ENCODE data around the gene FRAS1. TPM values are rescaled to one million over a fixed set of nuclear protein-coding genes. Genes with fewer than 3 reads are reported as not detected.

FRAS1 gene
- total RNA-seq, 1 experiment from 2014 or later = 13.1 TPM

DNA sequence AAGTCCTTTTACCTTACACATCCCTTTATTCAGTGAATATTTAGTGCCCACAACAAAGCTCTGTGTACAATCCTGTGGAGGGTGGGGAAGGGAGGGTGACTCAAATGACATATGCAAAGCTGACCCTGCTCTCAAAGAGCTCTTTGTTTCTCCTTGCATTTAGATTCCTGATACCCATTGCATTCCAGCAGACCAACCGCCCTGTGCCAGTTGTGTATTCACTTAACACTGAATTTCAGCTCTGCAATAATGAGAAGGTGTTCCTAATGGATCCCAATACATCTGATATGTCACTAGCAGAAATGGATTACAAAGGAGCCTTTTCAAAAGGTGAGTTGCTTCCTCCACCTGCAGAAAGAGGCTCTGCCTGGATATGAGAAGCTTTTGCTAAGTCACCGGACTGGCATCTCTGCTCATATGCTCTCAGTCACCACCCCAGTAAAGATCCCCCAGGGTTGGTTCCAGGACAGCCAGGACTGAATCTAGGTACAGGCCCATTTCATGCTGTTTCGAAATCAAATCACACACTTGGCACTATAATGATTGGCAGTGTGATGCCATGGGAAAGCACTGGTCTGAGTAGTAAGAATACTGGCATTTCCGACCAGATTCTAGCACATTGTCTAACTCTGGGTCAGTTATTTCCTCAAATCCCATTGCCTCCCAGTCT is 477.3 kb downstream of the FRAS1 start:
- POLR2A ChIA-PET (ENCODE audit: unreplicated experiment) = interaction anchor here (0.5 to 0.9 kb wide), 9 partner anchors 9 to 478 kb away, joined by 4 to 21 read pairs (median 6); partner anchors contain the start of gene ANXA3
- intact Hi-C loops (cut with micrococcal nuclease; ENCODE audit: unreplicated experiment) = loop anchor here (5.0 kb wide), 1 partner anchor 33 kb away; no protein-coding TSS in a partner anchor

DNA sequence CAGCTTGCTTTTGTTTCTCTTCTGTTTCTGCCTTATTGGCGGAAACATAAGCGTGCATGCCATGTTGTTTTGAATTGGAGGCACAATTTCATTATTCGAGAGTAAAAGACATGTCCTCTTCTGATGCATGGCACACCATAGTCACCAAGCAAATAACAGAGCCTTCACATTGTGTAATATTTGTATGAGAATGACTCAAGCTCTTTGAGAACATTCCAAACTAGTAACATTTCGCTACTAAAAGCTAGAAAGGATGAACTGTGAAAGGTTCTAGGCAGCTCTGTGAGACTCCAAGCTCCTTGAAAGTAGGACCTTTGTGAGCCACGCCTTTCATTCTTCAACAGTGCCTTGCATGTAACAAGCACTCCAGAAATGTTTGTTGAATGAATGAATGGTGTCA is 485.2 kb downstream of the FRAS1 start:
- Histone ChIP-seq H3F3A (ENCODE audit: insufficient read depth, low read depth) (peaks cover 10% of the 10 kb centered on the region; the same call in 1 of the 2 replicates), H3K4me3 (no peak overlapping the region), H3K9me3 (ENCODE audit: insufficient read depth, low read depth) (no peaks in the 10 kb centered on the region), H3K79me2 (ENCODE audit: low read depth) (no peaks in the 10 kb centered on the region), H3K4me1 (replicated peaks; ENCODE audit: insufficient read depth) (peaks cover 17% of the 10 kb centered on the region), H2AFZ (no peak overlapping the region), H3K36me3 (ENCODE audit: low read depth) (no peaks in the 10 kb centered on the region), H3K4me2 (no peak overlapping the region), H3K27ac (0 out of 2 replicates have a peak overlapping the region, but pooled peaks have one; percentile 3), H4K20me1 (ENCODE audit: insufficient read depth) (no peaks in the 10 kb centered on the region), H3K27me3 (ENCODE audit: insufficient read depth, low read depth) (no peaks in the 10 kb centered on the region), H3K9me2 (ENCODE audit: insufficient read depth) (no peaks in the 10 kb centered on the region)
- ChIA-PET POLR2A (ENCODE audit: unreplicated experiment) (no interaction called here), CTCF (no interaction called here)
- TF ChIP-seq EZH2 (IDR thresholded peaks at IDR 0.05; ENCODE audit: low read depth) = no peak
- TF ChIP-seq, protein P1, sequence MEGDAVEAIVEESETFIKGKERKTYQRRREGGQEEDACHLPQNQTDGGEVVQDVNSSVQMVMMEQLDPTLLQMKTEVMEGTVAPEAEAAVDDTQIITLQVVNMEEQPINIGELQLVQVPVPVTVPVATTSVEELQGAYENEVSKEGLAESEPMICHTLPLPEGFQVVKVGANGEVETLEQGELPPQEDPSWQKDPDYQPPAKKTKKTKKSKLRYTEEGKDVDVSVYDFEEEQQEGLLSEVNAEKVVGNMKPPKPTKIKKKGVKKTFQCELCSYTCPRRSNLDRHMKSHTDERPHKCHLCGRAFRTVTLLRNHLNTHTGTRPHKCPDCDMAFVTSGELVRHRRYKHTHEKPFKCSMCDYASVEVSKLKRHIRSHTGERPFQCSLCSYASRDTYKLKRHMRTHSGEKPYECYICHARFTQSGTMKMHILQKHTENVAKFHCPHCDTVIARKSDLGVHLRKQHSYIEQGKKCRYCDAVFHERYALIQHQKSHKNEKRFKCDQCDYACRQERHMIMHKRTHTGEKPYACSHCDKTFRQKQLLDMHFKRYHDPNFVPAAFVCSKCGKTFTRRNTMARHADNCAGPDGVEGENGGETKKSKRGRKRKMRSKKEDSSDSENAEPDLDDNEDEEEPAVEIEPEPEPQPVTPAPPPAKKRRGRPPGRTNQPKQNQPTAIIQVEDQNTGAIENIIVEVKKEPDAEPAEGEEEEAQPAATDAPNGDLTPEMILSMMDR (conservative IDR thresholded peaks at IDR 0.05) = no peak
- no TSS peak for BruUV-seq (replicated peaks)
- intact Hi-C loops (cut with micrococcal nuclease; ENCODE audit: unreplicated experiment) = no loop called here
- peak in 1 of 2 experiments; percentile 67 for DNase-seq

More for the DNA sequence above, 477.3 kb downstream of the FRAS1 start:
- Histone ChIP-seq H3F3A (ENCODE audit: insufficient read depth, low read depth) (peaks cover 22% of the 10 kb centered on the region), H3K4me2 (peak overlapping the region; percentile 50), H3K9me2 (ENCODE audit: insufficient read depth) (no peaks in the 10 kb centered on the region), H3K9me3 (ENCODE audit: insufficient read depth, low read depth) (no peaks in the 10 kb centered on the region), H3K79me2 (ENCODE audit: low read depth) (no peaks in the 10 kb centered on the region), H2AFZ (no peak overlapping the region), H3K27ac (peak overlapping the region; percentile 91), H3K27me3 (ENCODE audit: insufficient read depth, low read depth) (no peaks in the 10 kb centered on the region), H3K36me3 (ENCODE audit: low read depth) (no peaks in the 10 kb centered on the region), H3K4me3 (no peak overlapping the region), H4K20me1 (ENCODE audit: insufficient read depth) (no peaks in the 10 kb centered on the region), H3K4me1 (replicated peaks; ENCODE audit: insufficient read depth) (peaks cover 46% of the 10 kb centered on the region)
- no TSS peak for BruUV-seq (replicated peaks)
- CTCF ChIA-PET = interaction anchor here (0.7 kb wide), 1 partner anchor 17 kb away, joined by 3 read pairs; no protein-coding TSS in a partner anchor
- DNase-seq = peak; percentile 61 to 91
- TF ChIP-seq, protein P1 (conservative IDR thresholded peaks at IDR 0.05) = no peak
- no peak for TF ChIP-seq EZH2 (IDR thresholded peaks at IDR 0.05; ENCODE audit: low read depth)

DNA sequence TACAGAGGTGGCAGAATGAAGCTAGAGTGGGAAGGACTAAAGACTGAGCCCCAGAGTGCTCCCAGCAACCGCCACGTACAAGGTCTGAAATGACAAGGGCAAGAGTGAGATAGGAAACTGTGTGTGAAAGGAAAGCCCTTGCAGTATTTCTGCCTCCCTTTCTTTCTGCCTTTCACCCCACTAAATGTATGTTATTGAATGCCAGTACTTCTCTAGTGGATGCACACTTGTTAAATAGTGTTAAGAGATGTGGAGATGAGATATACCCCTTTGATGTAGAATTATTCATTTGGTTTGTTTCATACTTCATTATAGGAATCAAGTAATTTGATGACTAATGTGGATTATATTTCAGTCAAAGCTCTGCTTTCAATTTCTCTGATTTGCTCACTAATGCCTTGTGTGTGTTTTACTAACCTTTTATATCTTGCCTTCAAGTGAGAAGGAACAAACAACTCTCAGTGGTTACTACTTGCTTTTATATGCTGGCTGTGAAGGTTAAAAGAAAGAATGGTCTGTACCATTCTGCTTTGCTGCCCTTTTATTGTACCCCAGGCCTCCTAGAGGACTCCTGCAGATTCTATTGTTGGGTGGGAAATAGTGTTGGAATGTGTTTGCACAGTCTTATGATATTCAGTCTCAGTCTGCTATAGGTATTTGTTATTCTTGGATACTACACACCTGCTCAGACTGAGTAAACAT is 486.5 kb downstream of the FRAS1 start:
- Histone ChIP-seq H3K27me3 (ENCODE audit: insufficient read depth, low read depth) (no peaks in the 10 kb centered on the region), H3K27ac (no peak overlapping the region), H3F3A (ENCODE audit: insufficient read depth, low read depth) (peaks cover 10% of the 10 kb centered on the region; the same call in 1 of the 2 replicates), H3K79me2 (ENCODE audit: low read depth) (no peaks in the 10 kb centered on the region), H3K4me2 (no peak overlapping the region), H3K4me1 (replicated peaks; ENCODE audit: insufficient read depth) (peaks cover 17% of the 10 kb centered on the region), H4K20me1 (ENCODE audit: insufficient read depth) (no peaks in the 10 kb centered on the region), H3K9me3 (ENCODE audit: insufficient read depth, low read depth) (no peaks in the 10 kb centered on the region), H3K4me3 (no peak overlapping the region), H3K36me3 (ENCODE audit: low read depth) (no peaks in the 10 kb centered on the region), H2AFZ (no peak overlapping the region), H3K9me2 (ENCODE audit: insufficient read depth) (no peaks in the 10 kb centered on the region)
- peak in 1 of 2 experiments; percentile 63 for DNase-seq
- POLR2A ChIA-PET (ENCODE audit: unreplicated experiment) = interaction anchor here (0.8 to 1.0 kb wide), 2 partner anchors 10 to 26 kb away, joined by 8 to 11 read pairs; no protein-coding TSS in a partner anchor
- TF ChIP-seq EZH2 (IDR thresholded peaks at IDR 0.05; ENCODE audit: low read depth) = no peak
- TF ChIP-seq, protein P1 (conservative IDR thresholded peaks at IDR 0.05) = no peak
- intact Hi-C loops (cut with micrococcal nuclease; ENCODE audit: unreplicated experiment) = no loop called here
- no TSS peak for BruUV-seq (replicated peaks)
- CTCF ChIA-PET = no interaction called here
